HFF-Myc (cell line): ENCODE results near the gene TNRC6C.

Source experiments
- DNase-seq: peaks from one replicate; pipeline ENCODE4 v3.0.0-alpha.2; 2011; ENCODE audit warnings: low read depth; ENCODE audit errors: extremely low read depth
- H3K4me3 ChIP-seq: replicated peaks from 2 replicates; pipeline ENCODE4 v1.5.1; 2011; ENCODE audit warnings: low read depth, mild to moderate bottlenecking, control low read depth, low read length
- TF ChIP-seq, protein P1 (sequence below): IDR thresholded peaks from 2 replicates; pipeline ENCODE4 v1.5.1; 2012; ENCODE audit warnings: mild to moderate bottlenecking, low read depth, low read length, control low read depth; ENCODE audit errors: missing control alignments

Gene TNRC6C

DNA sequence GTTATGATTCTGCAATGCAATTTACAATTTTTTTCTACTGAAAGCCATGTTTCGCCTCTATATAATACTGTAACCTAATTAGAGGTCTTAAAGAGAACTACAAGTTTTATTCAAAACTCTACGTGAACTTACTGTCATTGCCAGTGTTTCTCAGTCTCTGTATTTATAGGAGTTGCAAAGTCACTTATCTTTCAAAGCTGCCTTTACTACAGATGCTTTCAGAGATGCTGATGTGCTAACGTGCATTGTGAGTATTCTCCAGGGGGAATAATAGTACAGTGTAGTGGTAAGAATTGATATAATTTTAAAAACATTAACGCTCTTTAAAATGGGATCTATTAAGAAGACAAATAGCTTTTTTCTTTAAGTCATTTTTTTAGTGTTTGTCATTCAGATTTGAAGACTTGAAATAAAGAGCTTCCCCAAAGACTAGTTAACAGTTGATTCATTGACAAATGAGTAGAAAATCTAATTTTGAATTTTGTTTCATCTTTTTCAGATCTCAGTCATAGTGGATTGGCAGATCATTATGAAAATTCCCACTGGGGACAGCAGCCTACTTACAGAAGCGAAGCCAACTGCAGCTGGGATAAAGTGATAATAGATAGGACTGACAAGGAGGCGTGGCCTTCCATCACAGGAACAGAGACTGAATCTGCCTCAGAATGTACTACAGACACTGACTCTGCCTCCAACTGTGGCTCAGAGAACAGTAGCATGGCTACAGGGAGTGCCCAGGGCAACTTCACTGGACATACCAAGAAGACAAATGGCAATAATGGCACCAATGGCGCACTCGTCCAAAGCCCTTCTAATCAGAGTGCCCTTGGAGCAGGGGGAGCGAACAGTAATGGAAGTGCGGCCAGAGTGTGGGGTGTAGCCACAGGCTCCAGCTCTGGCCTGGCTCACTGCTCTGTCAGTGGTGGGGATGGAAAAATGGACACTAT is 90.1 kb downstream of the TNRC6C start:
- H3K4me3 ChIP-seq = no peak overlapping the region
- TF ChIP-seq, protein P1, sequence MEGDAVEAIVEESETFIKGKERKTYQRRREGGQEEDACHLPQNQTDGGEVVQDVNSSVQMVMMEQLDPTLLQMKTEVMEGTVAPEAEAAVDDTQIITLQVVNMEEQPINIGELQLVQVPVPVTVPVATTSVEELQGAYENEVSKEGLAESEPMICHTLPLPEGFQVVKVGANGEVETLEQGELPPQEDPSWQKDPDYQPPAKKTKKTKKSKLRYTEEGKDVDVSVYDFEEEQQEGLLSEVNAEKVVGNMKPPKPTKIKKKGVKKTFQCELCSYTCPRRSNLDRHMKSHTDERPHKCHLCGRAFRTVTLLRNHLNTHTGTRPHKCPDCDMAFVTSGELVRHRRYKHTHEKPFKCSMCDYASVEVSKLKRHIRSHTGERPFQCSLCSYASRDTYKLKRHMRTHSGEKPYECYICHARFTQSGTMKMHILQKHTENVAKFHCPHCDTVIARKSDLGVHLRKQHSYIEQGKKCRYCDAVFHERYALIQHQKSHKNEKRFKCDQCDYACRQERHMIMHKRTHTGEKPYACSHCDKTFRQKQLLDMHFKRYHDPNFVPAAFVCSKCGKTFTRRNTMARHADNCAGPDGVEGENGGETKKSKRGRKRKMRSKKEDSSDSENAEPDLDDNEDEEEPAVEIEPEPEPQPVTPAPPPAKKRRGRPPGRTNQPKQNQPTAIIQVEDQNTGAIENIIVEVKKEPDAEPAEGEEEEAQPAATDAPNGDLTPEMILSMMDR = no peak
- DNase-seq = no peak

DNA sequence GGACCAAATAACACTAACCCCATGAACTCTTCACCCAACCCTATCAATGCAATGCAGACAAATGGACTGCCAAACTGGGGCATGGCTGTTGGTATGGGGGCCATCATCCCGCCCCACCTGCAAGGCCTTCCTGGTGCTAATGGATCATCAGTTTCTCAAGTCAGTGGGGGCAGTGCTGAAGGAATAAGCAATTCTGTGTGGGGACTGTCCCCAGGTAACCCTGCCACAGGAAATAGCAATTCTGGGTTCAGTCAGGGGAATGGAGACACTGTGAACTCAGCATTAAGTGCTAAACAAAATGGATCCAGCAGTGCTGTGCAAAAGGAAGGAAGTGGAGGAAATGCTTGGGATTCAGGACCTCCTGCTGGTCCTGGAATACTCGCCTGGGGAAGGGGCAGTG is 91.1 kb downstream of the TNRC6C start:
- H3K4me3 ChIP-seq = no peak overlapping the region
- no peak for DNase-seq
- TF ChIP-seq, protein P1 = no peak

DNA sequence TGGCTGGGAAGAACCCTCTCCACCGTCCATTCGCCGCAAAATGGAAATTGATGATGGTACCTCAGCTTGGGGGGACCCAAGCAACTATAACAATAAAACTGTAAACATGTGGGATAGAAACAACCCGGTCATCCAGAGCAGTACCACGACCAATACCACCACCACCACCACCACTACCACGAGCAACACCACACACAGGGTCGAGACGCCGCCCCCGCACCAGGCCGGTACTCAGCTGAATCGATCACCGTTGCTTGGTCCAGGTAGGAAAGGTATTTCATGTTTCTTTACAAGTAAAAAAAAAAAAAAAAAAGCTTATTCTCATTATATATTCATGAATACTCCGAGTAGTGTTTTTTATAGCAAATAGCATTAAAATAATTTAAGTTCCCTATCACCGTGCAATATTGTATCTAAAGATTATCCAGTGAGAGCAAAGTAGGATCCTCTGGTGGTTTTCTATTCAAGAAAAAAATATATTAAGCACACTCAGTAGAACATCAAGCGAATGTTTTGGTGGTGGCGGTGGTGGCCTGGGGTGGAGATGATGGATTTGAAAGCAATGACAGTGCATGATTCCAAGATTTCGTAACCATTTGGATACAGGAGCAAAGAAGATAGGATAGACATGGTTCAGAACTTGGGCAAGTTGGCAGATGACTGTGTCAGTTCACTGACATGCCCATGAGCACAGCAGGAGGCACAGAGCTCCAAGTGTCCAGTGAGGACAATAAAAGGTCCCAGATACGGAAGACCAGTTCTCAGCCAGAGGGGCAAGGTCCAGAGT is 92.9 kb downstream of the TNRC6C start:
- no peak for DNase-seq
- TF ChIP-seq, protein P1 = no peak
- H3K4me3 ChIP-seq = no peak overlapping the region

DNA sequence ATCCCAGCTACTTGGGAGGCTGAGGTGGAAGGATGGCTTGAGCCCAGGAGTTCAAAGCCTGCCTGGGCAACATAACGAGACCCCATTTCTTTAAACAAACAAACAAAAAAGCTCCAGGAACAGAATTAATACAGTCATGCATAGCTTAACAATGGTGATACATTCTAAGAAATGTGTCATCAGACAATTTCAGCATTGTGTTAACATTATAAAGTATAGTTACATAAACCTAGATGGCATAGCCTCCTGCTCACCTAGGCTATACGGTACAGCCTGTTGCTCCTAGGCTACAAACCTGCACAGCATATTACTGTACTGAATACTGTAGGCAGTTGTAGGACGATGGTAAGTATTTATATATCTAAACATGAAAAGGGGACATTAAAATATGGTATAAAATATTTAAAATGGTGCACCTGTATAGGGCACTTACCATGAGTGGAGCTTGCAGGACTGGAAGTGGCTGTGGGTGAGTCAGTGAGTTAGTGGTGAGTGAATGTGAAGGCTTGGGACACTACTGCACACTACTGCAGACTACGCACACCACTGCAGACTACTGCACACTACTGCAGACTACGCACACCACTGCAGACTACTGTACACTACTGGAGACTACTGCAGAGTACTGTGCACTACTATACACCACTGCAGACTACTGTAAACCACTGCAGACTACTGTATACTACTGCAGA is 95.4 kb downstream of the TNRC6C start:
- DNase-seq = no peak
- no peak overlapping the region for H3K4me3 ChIP-seq
- TF ChIP-seq, protein P1 = no peak

DNA sequence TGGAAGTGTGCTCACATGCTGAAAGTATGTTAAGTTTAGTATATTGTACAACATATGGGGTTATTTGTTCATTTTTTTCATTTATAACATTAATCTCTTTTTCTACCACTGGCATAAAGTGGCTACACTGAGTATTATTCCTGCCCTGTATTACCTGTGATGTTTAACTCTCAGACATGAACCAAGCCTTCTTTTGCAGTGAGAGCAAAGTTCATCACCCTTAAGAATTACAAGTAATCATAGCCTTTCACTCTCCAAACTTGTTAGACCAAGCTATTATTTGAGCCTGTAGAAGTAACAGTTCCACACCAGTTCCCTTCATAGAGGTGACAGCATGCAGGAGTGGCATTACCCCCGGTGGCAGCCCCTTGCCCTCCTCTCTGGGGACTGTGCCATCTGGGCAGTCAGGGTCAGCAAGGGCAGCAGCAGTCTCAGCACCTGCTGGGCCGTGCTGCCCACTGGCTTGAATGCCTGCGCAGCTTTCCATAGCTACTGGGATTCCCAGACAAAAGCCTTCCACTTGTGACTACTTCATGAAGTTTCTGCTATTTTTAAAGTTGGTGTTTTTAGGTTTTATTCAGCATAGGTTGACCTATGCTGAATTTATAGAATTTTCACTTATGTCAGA is 98.7 kb downstream of the TNRC6C start:
- TF ChIP-seq, protein P1 = no peak
- H3K4me3 ChIP-seq = no peak overlapping the region
- DNase-seq = no peak

DNA sequence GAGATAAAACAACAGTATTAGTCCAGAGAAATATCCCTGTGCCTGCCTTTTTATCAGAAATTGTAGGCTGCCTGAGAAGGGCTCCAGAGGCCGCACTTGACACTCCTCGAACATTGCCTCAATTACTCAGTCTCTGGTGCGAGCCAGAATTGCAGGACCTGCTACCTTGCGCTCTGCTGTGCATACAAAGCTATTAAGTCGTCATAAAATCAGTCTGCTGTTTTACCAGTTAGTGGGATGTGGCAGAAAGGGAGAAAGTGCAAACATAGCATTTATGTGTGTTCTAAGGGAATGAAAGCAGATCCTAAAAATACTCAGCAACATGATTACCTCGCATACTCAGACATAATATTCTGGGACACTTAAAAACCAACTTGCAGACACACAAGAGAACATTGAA is 99.5 kb downstream of the TNRC6C start:
- DNase-seq = no peak
- no peak overlapping the region for H3K4me3 ChIP-seq
- TF ChIP-seq, protein P1 = no peak
